Activated CD4-positive, alpha-beta T cell treated with anti-CD3 and anti-CD28 coated beads, Interleukin-2, amount 50 U/mL, for 1 hour (primary cell): ENCODE measurements around the gene TPSG1.
"Not testable (repeated sequence)": the region's sequence is repeated elsewhere in the genome, so short reads cannot be mapped to it uniquely, and the experiment has no call there.

ENCODE experiments used
- DNase-seq: peaks from one replicate; pipeline ENCODE4 v3.0.0-alpha.2; 2020

The TPSG1 gene

GRCh38 chr16:1213796-1214372, 11.2 kb downstream of the TPSG1 start:
- DNase-seq: no peak

GRCh38 chr16:1213231-1213630, 11.8 kb downstream of the TPSG1 start:
- no peak for DNase-seq

GRCh38 chr16:1212616-1213194, 12.4 kb downstream of the TPSG1 start:
- DNase-seq: no peak

GRCh38 chr16:1211451-1212268, 13.4 kb downstream of the TPSG1 start:
- no peak for DNase-seq

GRCh38 chr16:1210461-1210860, 14.6 kb downstream of the TPSG1 start:
- DNase-seq: no peak

- DNase-seq: no peak
Measured at GRCh38 chr16:1209081-1209480, 16.0 kb downstream of the TPSG1 start.

GRCh38 chr16:1208239-1208830, 16.7 kb downstream of the TPSG1 start:
- DNase-seq: no peak

- DNase-seq: peak; percentile 8
Measured at GRCh38 chr16:1206786-1207185, 18.3 kb downstream of the TPSG1 start.

- no peak for DNase-seq
Measured at GRCh38 chr16:1206326-1206725, 18.7 kb downstream of the TPSG1 start.

- no peak for DNase-seq
Measured at GRCh38 chr16:1204933-1205332, 20.1 kb downstream of the TPSG1 start.

- no peak for DNase-seq
Measured at GRCh38 chr16:1202274-1202673, 22.8 kb downstream of the TPSG1 start.

GRCh38 chr16:1201444-1201843, 23.6 kb downstream of the TPSG1 start:
- no peak for DNase-seq

- DNase-seq: no peak
Measured at GRCh38 chr16:1200014-1200627, 24.9 kb downstream of the TPSG1 start.

- no peak for DNase-seq
Measured at GRCh38 chr16:1199347-1200013, 25.6 kb downstream of the TPSG1 start.

GRCh38 chr16:1198671-1199346, 26.3 kb downstream of the TPSG1 start:
- DNase-seq: not testable (repeated sequence)

GRCh38 chr16:1198194-1198593, 26.9 kb downstream of the TPSG1 start:
- DNase-seq: no peak

- DNase-seq: no peak
Measured at GRCh38 chr16:1197237-1197866, 27.7 kb downstream of the TPSG1 start.

- no peak for DNase-seq
Measured at GRCh38 chr16:1196494-1196893, 28.6 kb downstream of the TPSG1 start.

GRCh38 chr16:1195393-1195666, 29.7 kb downstream of the TPSG1 start:
- no peak for DNase-seq

GRCh38 chr16:1194665-1195392, 30.2 kb downstream of the TPSG1 start:
- peak; percentile 20 for DNase-seq
